SK-N-SH treated with all-trans-retinoic acid at 6 μM for 48 hours (cell line): Measurements from ENCODE around the gene YEATS4.

Experiments
- ISL1 ChIP-seq: fragments of 250-450 bp; sonication (Bioruptor Pico); IDR thresholded peaks from 2 replicates; pipeline ENCODE4 v2.1.2; 2022; ENCODE audit warnings: mild to moderate bottlenecking, moderate library complexity
- OSR1 ChIP-seq: fragments of 250-450 bp; sonication (Bioruptor Pico); IDR thresholded peaks from 2 replicates; pipeline ENCODE4 v1.8.0; 2022; ENCODE audit warnings: moderate library complexity, mild to moderate bottlenecking, inconsistent platforms
- ZFP30 ChIP-seq: fragments of 450-650 bp; formaldehyde crosslinking; IDR thresholded peaks from 2 replicates; pipeline ENCODE4 v1.5.0; 2022; ENCODE audit warnings: mild to moderate bottlenecking, moderate library complexity

GRCh38 chr12:69388371-69388770, 28.8 kb downstream of the YEATS4 start:
- no peak for TF ChIP-seq OSR1
- no peak for TF ChIP-seq ISL1 (CRISPR knock-in tag)
- no peak for TF ChIP-seq ZFP30 (CRISPR knock-in tag)
